HG03558 (cell line): ENCODE measurements around the gene CUTA.

Source experiments
- ATAC-seq: cut with Tn5 transposase; IDR thresholded peaks from one replicate; pipeline ENCODE4 v1.9.1; 2021; ENCODE audit warnings: moderate number of reproducible peaks; ENCODE audit not compliant: unreplicated experiment; ENCODE audit errors: extremely low read depth

The CUTA gene

GRCh38 chr6:33439956-33440648 lies 22.2 kb upstream of the CUTA start:
- ATAC-seq = no peak

- no peak for ATAC-seq
These were observed 21.2 kb upstream of the CUTA start for GRCh38 chr6:33438978-33439594.

GRCh38 chr6:33437666-33438065 lies 19.8 kb upstream of the CUTA start:
- ATAC-seq = no peak

GRCh38 chr6:33434961-33435360 lies 17.1 kb upstream of the CUTA start:
- no peak for ATAC-seq

GRCh38 chr6:33433544-33434191 lies 15.8 kb upstream of the CUTA start:
- no peak for ATAC-seq

- ATAC-seq = no peak
These were observed 15.2 kb upstream of the CUTA start for GRCh38 chr6:33433001-33433543.

GRCh38 chr6:33432546-33432945 lies 14.6 kb upstream of the CUTA start:
- no peak for ATAC-seq

GRCh38 chr6:33431880-33432541 lies 14.1 kb upstream of the CUTA start:
- no peak for ATAC-seq

GRCh38 chr6:33430991-33431879 lies 13.3 kb upstream of the CUTA start:
- no peak for ATAC-seq

- no peak for ATAC-seq
These were observed 12.4 kb upstream of the CUTA start for GRCh38 chr6:33430334-33430733.

- no peak for ATAC-seq
These were observed 11.8 kb upstream of the CUTA start for GRCh38 chr6:33429750-33430052.

GRCh38 chr6:33428966-33429749 lies 11.3 kb upstream of the CUTA start:
- ATAC-seq = no peak

- no peak for ATAC-seq
These were observed 10.5 kb upstream of the CUTA start for GRCh38 chr6:33428224-33428965.

GRCh38 chr6:33427585-33428223 lies 9.8 kb upstream of the CUTA start:
- no peak for ATAC-seq

GRCh38 chr6:33426590-33427511 lies 8.9 kb upstream of the CUTA start:
- no peak for ATAC-seq

- ATAC-seq = no peak
These were observed 8.0 kb upstream of the CUTA start for GRCh38 chr6:33425668-33426577.
